Hepatocyte (in vitro differentiated cells): ENCODE results near the gene SLC2A10.

Source experiments
- EZH2 ChIP-seq: fragments of 200-600 bp; sonication (generic); IDR thresholded peaks from 2 replicates; pipeline ENCODE4 v1.6.1; 2016; ENCODE audit warnings: antibody characterized with exemption, mild to moderate bottlenecking, borderline replicate concordance
- EZH2phosphoT487 ChIP-seq: fragments of 200-600 bp; sonication (generic); IDR thresholded peaks from one replicate; pipeline ENCODE4 v1.6.1; 2018; ENCODE audit warnings: antibody characterized with exemption, mild to moderate bottlenecking, low read depth, moderate library complexity; ENCODE audit not compliant: unreplicated experiment, severe bottlenecking

DNA sequence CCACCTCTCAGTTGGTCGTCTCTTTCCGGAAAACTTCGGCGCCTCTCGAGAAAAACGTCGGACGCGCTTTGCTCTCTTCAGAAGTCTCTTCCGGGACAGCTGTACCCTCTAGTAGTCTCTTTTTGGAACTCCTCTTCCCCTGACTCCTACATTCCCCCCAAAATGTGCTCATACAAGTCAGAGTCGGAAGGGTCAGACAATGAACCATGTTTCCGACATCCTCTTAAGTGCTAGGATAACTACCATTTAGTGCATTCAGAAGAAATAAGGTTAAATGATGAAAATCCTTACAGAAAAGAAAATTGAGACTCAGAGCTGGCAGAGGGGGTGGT lies 19.7 kb upstream of the SLC2A10 start:
- TF ChIP-seq EZH2phosphoT487 = no peak
- TF ChIP-seq EZH2 = no peak
